ENCODE measurements around the gene DOHH.

GRCh38 chr19:3494051-3494450, 6.4 kb downstream of the DOHH start:
- TF ChIP-seq CTCF (conservative IDR thresholded peaks at IDR 0.05), result no peak
- no peak for TF ChIP-seq ZFX (IDR thresholded peaks at IDR 0.05)

Measured in C4-2B (cell line).